NCI-H748 (cell line): ENCODE measurements around the gene CXCL5.
"Not testable (repeated sequence)": the region's sequence is repeated elsewhere in the genome, so short reads cannot be mapped to it uniquely, and the experiment has no call there.

Source experiments
- DNase-seq: peaks from one replicate; lab custom pipeline; 2025; ENCODE audit not compliant: unreplicated experiment; lab: John Stamatoyannopoulos, UW

CXCL5 gene

DNA sequence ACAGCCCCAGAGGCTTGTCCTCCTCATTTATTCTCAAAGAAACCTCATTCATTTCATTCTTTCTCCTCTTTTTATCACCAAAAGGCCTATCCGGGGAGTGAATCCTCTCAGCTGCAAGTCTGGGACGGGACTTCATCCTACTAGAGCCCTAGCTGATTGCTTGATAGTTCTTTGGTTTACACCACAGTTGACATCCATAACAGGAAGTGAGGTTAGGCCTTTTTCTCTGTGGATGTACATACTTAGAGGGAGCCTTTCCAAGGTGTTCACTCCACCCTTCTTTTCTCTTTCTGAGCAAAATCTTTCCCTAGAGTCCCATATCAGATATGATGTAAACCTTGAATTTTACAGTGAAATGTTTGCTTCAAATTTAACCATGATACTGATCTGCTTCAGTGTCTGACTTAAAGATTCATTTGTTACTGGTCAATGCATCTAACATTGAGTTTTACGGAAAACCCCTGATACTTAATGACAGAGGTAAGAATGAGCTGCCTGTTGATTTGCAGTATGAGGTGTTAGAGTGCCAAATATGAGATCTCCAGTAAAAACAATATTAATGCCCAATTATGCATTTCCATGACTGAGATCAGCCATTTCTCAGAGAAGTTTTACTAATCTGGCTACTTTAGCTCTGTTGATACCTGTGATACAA lies 16.8 kb upstream of the CXCL5 start:
- no peak for DNase-seq

DNA sequence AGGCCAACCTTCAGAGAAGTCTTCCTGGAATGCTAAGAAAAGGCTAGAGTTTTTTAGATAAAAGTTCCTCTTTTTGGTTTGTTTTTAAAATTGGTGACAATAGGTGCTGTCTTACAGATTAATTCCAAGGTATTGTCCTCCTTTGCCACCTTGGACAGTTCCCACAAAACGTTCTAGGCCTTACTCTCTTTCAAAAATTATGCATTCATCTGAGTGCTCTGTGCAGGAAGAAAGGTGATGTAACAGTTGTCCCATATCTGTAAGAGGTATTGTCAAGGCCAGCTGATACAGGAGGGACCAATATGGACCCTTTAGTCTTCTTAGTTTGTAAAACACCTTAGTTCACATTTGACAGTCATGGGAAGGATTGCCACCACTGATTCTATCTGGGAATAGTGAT lies 15.9 kb upstream of the CXCL5 start:
- no peak for DNase-seq

DNA sequence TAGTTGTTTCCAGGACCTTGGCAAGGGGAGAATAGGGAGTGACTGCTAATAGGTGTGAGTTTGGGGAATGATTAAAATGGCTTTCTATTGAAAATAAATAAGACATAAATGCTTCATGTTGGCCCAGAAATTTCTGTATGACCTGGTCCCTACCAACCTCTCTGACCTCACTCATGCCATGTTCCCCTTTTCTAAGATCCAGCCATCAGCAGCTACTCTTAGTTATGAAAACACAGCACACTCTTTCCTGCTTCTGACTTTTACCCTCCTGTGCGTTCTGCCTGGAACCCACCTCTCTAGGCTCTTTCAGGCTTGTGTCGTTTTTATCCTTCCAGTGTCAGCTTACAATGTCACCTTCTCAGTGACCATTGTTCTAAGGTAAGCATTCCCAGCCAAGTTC lies 14.8 kb upstream of the CXCL5 start:
- DNase-seq, result no peak

GRCh38 chr4:74012130-74012529 lies 13.7 kb upstream of the CXCL5 start:
- no peak for DNase-seq

DNA sequence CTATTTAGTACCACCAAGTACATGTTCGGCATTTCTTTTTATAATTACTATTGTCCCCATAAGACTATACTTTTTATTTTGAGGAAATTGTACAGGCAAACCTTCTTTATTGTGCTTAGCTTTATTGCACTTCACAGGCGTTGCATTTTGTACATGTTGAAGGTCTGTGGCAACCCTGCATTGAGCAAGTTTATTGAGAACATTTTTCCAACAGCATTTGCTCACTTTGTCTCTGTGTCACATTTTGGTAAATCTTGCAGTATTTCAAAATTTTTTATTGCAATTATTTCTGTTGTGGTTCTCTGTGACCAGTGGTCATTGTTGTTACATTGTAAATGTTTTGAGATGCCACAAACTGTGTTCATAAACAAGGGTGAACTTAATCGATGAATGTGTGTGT lies 10.8 kb upstream of the CXCL5 start:
- no peak for DNase-seq

DNA sequence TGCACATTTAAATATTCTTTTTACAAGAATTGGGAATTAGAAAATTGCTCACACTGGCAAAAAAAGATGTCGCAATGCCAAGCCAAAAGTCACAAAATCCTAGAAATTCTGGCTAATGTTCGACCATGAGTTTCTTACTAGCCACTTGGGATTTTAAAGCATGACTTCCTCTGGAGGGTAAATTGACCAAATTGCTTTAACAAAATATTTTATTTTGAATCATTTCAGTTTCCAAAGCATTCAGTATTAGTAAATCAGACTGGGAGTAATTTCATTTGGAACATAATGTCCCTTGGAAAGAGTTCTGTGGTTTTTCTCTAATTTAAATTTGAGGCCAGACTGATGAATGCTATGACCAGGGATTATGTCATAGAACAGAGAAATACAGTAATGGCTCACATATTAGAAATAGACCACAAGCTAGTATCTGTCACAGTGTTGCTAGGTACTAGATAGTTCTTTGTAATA lies 7.6 kb upstream of the CXCL5 start:
- DNase-seq, result no peak

DNA sequence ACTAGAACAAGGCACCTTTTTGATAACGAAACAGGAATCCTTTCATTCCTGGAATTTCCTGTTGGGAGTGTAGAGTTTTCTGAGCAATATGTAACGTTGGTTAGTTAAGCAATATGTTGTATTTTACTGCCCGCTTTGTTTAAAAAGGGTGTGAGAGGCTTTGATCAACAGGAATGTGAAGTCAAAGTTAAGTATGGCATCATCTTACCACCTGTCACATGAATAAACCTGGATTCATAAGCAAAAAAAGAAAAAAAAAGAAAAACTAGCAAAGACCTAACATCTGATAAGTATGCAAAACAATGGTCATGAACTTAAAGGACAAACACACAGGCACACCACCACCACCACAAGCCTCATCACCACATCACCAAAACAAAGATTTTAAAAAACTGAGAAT lies 7.1 kb upstream of the CXCL5 start:
- DNase-seq, result no peak

DNA sequence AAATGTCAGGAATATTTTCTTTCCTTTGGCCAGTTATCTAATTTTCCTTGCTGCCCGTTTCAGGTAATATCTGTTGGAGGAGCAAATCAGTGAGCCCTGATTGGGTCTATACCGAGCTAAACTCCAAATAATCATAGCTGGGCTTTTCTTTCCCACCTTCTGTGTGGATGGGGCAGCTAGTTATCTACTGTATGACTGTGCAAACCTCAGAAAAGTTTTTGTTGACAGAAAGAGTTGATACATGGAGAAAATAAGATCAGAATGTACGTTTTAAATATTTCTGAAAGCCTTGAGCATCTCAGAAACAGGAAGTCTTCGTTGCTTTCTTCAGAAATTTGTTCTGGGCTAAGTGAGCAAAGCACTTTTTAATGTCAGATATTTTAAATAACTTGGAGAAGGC lies 6.2 kb upstream of the CXCL5 start:
- no peak for DNase-seq

GRCh38 chr4:74000301-74000700 lies 1.8 kb upstream of the CXCL5 start:
- DNase-seq, result no peak

DNA sequence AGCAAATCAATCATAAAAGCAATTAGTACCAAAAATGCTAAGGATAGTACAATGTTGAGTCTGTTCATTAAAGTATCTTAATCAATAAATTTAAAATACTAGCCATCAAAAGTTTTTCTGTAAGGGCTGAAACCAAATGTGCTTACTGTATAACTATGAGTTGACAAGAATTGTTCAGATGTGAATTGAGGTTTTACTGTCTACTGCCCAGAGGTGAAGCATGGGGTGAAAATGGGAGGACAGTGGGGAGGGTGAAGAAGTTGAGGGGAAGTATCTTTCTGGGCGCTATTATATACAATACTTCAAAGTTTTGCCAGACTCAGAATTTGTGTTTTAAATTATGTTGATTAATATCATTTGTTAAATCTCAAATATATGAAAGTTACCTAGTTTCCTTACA lies 6.4 kb downstream of the CXCL5 start:
- DNase-seq, result no peak

DNA sequence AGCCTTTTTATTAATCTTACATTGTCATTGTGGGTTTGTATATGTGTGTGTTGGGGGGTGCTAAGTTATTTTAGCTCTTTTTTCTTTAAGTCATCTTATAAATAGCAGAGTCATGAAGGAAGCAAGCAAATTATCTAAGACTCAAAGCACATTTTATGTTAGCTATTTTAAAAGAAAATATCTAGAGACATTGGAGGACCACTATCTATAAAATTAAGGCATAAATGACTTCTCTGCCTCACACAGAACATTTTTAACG lies 6.8 kb downstream of the CXCL5 start:
- DNase-seq, result no peak

- no peak for DNase-seq
Observed at GRCh38 chr4:73990988-73991741, 7.3 kb downstream of the CXCL5 start.

- no peak for DNase-seq
Observed at GRCh38 chr4:73989928-73990327, 8.5 kb downstream of the CXCL5 start.

DNA sequence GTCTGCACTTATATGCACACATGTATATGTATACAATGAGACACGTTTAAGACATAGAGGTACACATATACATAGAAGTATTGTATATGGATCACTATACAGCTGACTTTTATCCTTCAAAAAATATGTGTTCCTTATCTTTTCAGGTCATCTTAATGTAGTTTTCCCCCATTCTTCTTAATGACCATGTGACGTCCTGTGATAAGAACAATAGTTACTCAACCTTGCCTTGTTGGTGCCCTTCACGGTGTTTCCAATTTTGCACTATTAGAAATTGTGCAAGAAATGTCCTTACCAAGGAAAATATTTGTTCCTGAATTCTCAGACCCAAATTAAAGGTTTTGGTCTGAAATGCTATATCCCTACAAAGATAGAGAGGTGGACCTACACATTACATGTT lies 9.4 kb downstream of the CXCL5 start:
- DNase-seq, result no peak

GRCh38 chr4:73988061-73988460 lies 10.4 kb downstream of the CXCL5 start, which contains the start of gene PPBP:
Gene PPBP, minus strand, starts transcription at chr4:73988190. Its CDS starts 87 bp downstream, at chr4:73988103.
- DNase-seq, result no peak

DNA sequence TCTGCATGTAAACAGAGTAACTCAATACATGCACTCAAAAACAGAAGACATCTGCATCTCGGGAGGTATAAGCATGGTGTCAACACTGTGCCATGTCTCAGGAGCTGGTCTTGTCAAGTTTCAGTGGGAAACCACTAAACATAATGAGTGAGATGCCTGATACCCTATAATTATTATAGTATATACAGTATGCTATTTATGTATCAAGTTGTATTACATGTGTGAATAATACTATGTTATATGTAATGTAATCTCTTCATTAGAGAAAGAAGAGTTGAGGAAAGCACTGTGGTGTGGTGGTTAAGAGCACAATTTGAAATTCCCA lies 13.0 kb downstream of the CXCL5 start:
- peak; percentile 26 for DNase-seq

- peak; percentile 26 for DNase-seq
Observed at GRCh38 chr4:73984736-73985527, 13.5 kb downstream of the CXCL5 start.

GRCh38 chr4:73981175-73981574 lies 17.3 kb downstream of the CXCL5 start:
- not testable (repeated sequence) for DNase-seq

DNA sequence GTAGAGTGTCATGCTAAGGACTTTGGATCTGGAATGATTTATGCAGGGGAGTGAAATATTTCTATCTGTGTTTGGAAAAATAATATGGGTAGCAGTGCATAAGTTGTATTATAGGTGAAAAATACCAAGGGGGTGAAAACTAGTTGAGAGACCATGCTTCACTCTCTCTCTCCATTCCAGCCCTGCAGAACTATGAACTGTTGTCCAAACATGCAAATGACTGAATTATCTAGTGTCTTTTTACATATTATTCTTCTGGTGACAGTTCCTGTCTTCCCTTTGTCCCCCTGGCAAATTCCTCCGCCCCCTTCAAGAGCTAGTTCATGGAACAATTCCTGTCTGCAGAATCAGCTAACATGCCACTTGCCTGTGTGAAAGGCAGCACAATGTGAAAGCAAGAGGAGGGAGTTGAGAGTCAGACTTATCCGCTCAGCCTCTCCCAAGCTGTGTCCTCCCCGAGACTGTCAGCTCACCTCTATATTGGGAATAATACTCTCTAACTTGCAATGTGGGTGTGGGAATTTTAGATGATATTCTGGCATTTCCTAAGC lies 19.0 kb downstream of the CXCL5 start:
- DNase-seq, result no peak

- DNase-seq, result no peak
Observed at GRCh38 chr4:73978886-73979285, 19.6 kb downstream of the CXCL5 start.

GRCh38 chr4:73976716-73977115 lies 21.8 kb downstream of the CXCL5 start:
- DNase-seq, result no peak

- no peak for DNase-seq
Observed at GRCh38 chr4:73976217-73976616, 22.3 kb downstream of the CXCL5 start.
